Small intestine (tissue), 7 donors: ENCODE data around the gene FRMD3. TPM values are rescaled to one million over a fixed set of nuclear protein-coding genes. Genes with fewer than 3 reads are reported as not detected.

Source experiments
- DNase-seq, 2 donors: peaks; one replicate each; pipeline versions ENCODE4 v3.0.0 to v3.0.0-alpha.2; 2013
- FAIRE-seq: peaks from 2 replicates; lab custom pipeline; 2012; peaks lifted over from hg19 to GRCh38; lab: Jason Lieb, UNC
- H3K27ac ChIP-seq, 3 donors: one replicate each; pipeline ENCODE4 v1.5.1; 2013; ENCODE audit warnings: low read length in 2 of 3, mild to moderate bottlenecking in 2 of 3, control low read depth in 1 of 3, inconsistent platforms in 1 of 3, low read depth in 1 of 3, moderate library complexity in 1 of 3
- H3K27me3 ChIP-seq, 3 donors: one replicate each; pipeline ENCODE4 v1.6.1; 2013; ENCODE audit warnings: low read length in 3 of 3, inconsistent platforms in 1 of 3; ENCODE audit not compliant: control insufficient read depth in 3 of 3, insufficient read depth in 3 of 3
- H3K36me3 ChIP-seq, 3 donors: one replicate each; pipeline ENCODE4 v1.6.1; 2013; ENCODE audit warnings: low read length in 3 of 3, inconsistent platforms in 1 of 3, low read depth in 1 of 3, mild to moderate bottlenecking in 1 of 3, moderate library complexity in 1 of 3; ENCODE audit not compliant: control insufficient read depth in 3 of 3, insufficient read depth in 2 of 3
- H3K4me1 ChIP-seq, 3 donors: one replicate each; pipeline ENCODE4 v1.6.1; 2013; ENCODE audit warnings: low read length in 2 of 3, inconsistent platforms in 1 of 3, low read depth in 1 of 3, mild to moderate bottlenecking in 1 of 3, moderate library complexity in 1 of 3; ENCODE audit not compliant: control insufficient read depth in 3 of 3, insufficient read depth in 2 of 3
- H3K4me3 ChIP-seq, 3 donors: one replicate each; pipeline ENCODE4 v1.5.1; 2013; ENCODE audit warnings: low read length in 3 of 3, control low read depth in 1 of 3, inconsistent platforms in 1 of 3, low read depth in 1 of 3, mild to moderate bottlenecking in 1 of 3, moderate library complexity in 1 of 3
- H3K9me3 ChIP-seq, 2 donors: one replicate each; pipeline ENCODE4 v1.6.1; 2013; ENCODE audit warnings: low read depth in 1 of 2, low read length in 1 of 2; ENCODE audit not compliant: control insufficient read depth in 2 of 2, insufficient read depth in 1 of 2
- WGBS, 3 donors: extraction: QIAGEN DNeasy Blood & Tissue Kit; methylation state at CpG; one replicate each; pipeline ENCODE4 v1.1.7; 2013; 5-methylcytosine and 5-hydroxymethylcytosine counted together
- polyA plus RNA-seq, 4 donors: library from polyadenylated mRNA; stranded (reverse) in 3 of 4; unstranded in 1 of 4; fragments of 200-250 nt in 3 of 4; fragments of 120-200 nt in 1 of 4; gene quantifications; one replicate each; pipeline versions ENCODE4 v1.2.1 to v1.2.3, GENCODE V29; 2013
- donor health status: healthy with polysubstance abuse.
- donor health status: control.
- donor health status: control.
- donor health status: Bipolar disorder and iron deficiency.
- donor health status: healthy.

Gene FRMD3
- polyA plus RNA-seq, 4 donors = 2.4 to 7.3 (median 4.5) TPM

DNA sequence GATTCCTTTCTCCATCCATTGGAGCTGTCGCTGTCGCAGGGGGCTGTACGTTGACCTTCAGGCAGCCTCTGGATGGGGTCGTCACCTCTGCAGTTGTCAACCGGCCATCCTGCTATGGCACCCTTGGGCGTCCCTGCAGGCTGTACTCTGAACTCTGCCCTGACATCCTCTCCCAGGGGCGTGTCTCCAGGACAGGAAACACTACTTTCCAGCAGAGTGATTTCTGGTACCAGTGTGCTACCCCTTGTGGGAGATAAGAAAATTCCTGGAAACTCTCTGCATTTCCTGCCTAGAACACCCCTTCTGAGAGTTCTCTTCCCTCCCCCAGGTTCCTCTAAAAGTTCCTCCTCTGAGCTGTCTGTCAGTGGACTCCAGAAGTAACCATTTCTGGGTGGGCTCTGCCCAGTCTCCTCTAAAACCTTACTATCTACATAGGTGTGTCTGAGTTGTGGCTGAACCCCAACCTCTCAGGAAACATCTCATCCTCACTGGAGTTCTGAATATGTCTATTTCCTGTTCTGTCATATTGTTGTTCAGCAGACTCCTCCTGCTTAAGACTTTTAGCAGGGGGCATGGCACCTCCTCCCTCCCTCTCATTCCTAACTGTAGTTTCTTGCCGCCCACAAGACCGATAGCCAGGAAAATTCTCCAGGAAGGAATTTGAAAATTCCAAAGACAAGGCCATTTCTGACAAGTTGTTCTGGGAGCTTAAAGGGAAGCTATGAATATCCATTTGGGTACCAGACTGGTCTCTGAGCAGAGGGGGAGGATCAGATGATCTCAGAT, 329.9 kb downstream of the FRMD3 start:
- FAIRE-seq (no peak), DNase-seq (peak in 1 of 2 donors; percentile 27)
- peaks cover 0 to 3% (median 0%) of the 10 kb centered on the region in 3 donors for H3K27me3 ChIP-seq
- H3K9me3 ChIP-seq = no peaks in the 10 kb centered on the region
- 59 to 64% (median 59%) methylated on average over 8 to 9 of the region's 9 CpGs for WGBS, 3 donors
- no peaks in the 10 kb centered on the region for H3K36me3 ChIP-seq
- H3K4me1 ChIP-seq = no peaks in the 10 kb centered on the region
- no peak overlapping the region for H3K27ac ChIP-seq
- no peak overlapping the region for H3K4me3 ChIP-seq

DNA sequence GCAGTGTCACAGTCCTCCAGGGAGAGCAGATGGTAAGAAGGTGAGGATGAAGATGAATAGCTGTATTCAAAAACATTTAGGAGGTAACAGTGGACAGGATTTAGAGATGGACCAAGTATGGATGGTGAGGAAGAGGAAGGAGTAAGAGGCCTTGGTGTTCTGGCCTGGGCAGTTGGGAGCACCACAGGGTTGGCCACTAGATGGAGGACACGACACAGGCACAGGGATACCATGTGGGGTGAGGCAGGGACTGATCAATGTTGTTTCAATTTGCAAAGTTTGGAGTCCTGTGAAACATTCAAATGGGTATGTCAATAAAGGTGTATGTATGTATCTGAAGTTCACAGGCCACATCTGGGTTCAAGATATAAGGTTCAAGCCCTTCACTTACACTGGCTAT, 334.2 kb downstream of the FRMD3 start:
- FAIRE-seq = no peak

DNA sequence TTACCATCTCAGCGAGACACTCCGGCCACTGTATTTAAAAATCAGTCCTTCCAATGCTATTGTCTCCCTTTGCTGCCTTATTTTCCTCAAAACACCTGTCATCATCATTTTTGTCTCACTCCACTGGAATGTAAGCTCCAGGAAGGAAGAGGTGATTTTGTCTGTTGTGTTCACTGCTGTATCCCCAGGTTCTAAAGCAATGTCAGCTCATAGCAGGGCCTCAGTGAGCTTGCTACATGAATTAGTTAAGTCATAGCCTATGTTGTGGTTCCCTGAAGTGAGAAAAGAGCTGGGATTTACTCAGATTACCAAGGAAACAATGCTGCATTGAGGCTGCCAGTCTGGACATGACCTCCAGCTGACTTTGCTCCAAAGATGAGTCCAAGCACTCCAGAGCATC, 337.7 kb downstream of the FRMD3 start:
- H3K4me3 ChIP-seq = no peak overlapping the region
- peaks cover 0 to 13% (median 3%) of the 10 kb centered on the region in 3 donors for H3K27me3 ChIP-seq
- FAIRE-seq = no peak

More for the DNA sequence above, 334.2 kb downstream of the FRMD3 start:
- Histone ChIP-seq H3K27ac (no peak overlapping the region), H3K36me3 (no peaks in the 10 kb centered on the region), H3K27me3 (peaks cover 0 to 3% (median 0%) of the 10 kb centered on the region in 3 donors), H3K9me3 (no peaks in the 10 kb centered on the region), H3K4me1 (no peaks in the 10 kb centered on the region), H3K4me3 (no peak overlapping the region)
- DNase-seq = no peak
- 54 to 70% (median 60%) methylated on average over 1 of the region's 1 CpG for WGBS, 3 donors

DNA sequence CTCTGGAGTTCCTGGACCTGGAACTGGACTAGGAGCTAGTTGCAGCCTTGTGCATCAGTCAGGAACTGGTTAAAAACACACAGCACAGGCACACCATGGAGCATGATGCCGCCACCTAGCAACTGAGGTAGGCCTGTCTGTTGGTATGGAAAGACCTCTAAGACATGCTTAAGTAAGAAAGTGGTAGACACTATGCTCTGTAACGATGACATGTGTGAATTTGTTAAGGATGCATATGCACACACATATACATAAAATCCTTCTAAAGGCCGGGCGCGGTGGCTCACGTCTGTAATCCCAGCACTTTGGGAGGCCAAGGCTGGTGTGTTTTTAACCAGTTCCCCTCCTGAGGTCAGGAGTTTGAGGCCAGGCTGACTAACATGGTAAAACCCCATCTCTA, 338.4 kb downstream of the FRMD3 start:
- 76 to 79% (median 76%) methylated on average over 6 of the region's 6 CpGs for WGBS, 3 donors
- peaks cover 0 to 13% (median 3%) of the 10 kb centered on the region in 3 donors for H3K27me3 ChIP-seq
- no peak for FAIRE-seq
- no peak overlapping the region for H3K4me3 ChIP-seq
- H3K4me1 ChIP-seq = no peaks in the 10 kb centered on the region
- H3K9me3 ChIP-seq = no peaks in the 10 kb centered on the region
- no peaks in the 10 kb centered on the region for H3K36me3 ChIP-seq
- DNase-seq = no peak
- H3K27ac ChIP-seq = no peak overlapping the region

More for the DNA sequence above, 337.7 kb downstream of the FRMD3 start:
- H3K36me3 ChIP-seq = no peaks in the 10 kb centered on the region
- H3K27ac ChIP-seq = no peak overlapping the region
- no peak for DNase-seq
- 93 to 96% (median 94%) methylated on average over 2 of the region's 2 CpGs for WGBS, 3 donors
- no peaks in the 10 kb centered on the region for H3K4me1 ChIP-seq
- no peaks in the 10 kb centered on the region for H3K9me3 ChIP-seq

DNA sequence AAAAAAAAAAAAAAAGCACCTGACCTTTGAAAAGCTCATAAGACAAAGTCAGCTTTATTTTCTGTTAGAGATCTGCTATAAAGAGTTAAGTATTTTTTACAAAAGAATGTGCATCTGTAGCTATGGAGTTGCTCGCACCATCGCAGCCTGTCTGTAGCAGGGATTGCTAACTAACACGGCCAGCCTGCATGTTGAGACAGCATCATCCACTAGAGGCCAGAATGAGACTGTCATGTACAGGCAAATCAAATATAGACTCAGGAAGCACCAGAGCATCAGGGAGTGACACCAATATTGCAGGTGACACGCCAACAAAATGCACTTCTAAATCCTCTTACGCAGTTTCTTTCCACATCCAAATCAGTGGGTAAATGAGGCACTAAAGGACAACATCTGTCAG, 339.0 kb downstream of the FRMD3 start:
- DNase-seq (peak; percentile 37 to 62), FAIRE-seq (no peak)
- 14 to 31% (median 24%) methylated on average over 5 of the region's 5 CpGs for WGBS, 3 donors
- Histone ChIP-seq H3K27me3 (peaks cover 0 to 13% (median 3%) of the 10 kb centered on the region in 3 donors), H3K36me3 (no peaks in the 10 kb centered on the region), H3K4me1 (no peaks in the 10 kb centered on the region), H3K4me3 (no peak overlapping the region), H3K27ac (no peak overlapping the region), H3K9me3 (no peaks in the 10 kb centered on the region)

DNA sequence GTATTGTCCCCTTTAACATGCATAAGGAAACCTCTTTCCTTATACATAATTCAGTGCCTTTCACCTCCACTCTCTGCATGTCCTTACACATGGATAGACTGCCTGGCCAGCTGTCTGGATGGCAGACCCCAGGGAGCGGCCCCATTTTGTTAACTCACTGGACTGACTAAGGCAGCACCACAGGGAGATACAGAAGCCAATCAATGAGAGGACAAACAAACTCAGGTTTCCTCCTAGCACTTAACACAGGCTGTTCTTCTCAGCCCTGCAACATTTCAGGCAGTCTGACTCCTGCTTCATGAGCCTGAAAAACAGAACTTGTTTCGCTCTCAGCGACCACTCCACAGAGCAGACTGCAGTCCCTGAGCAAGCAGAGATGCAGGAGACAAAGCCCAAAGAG, 339.8 kb downstream of the FRMD3 start:
- Histone ChIP-seq H3K9me3 (no peaks in the 10 kb centered on the region), H3K27ac (no peak overlapping the region), H3K4me3 (no peak overlapping the region), H3K27me3 (peaks cover 0 to 13% (median 3%) of the 10 kb centered on the region in 3 donors), H3K36me3 (no peaks in the 10 kb centered on the region), H3K4me1 (no peaks in the 10 kb centered on the region)
- no peak for FAIRE-seq
- DNase-seq = no peak
- 60 to 66% (median 60%) methylated on average over 3 of the region's 3 CpGs for WGBS, 3 donors

DNA sequence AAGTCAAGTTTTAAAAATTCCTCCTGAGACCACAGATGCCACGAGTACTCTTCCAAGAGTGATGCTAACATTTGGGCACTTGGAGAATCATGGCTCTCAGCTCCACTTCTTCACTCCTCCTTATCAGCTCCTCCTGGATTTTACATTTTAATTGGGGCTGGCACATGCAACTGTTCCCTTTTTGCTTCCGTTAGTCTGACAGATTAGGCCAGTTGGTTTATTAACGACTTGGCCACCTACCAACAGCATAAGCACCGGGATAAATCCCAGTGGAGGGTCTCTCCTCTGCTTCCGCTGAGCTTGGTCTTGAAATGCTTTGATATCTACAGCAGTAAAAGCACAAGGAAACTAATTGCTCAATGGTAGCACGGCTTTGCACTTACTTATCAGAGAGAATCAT, 340.6 kb downstream of the FRMD3 start:
- no peaks in the 10 kb centered on the region for H3K36me3 ChIP-seq
- H3K4me3 ChIP-seq = no peak overlapping the region
- peaks cover 0 to 13% (median 3%) of the 10 kb centered on the region in 3 donors for H3K27me3 ChIP-seq
- H3K27ac ChIP-seq = no peak overlapping the region
- DNase-seq = no peak
- FAIRE-seq = no peak
- WGBS, 3 donors = 24 to 31% (median 30%) methylated on average over 6 of the region's 6 CpGs
- no peaks in the 10 kb centered on the region for H3K4me1 ChIP-seq
- H3K9me3 ChIP-seq = no peaks in the 10 kb centered on the region

DNA sequence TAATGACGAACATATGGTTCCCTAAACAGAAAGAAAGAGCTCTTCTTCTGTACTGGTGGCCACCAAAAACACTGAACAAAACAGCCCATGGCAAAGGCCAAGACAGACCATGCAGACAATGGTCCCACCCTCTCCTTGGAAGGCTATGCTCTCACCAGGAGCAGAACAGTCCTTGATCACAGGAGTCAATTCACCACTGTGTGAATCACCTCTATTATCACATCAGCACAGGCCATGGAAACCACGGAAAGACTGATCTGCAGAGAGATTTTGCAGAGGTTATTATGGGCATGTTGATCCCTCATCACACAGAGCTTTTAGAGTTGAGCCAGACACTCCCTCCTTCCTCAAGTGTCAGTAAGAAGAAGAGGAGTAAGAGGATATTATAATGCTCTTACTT, 341.3 kb downstream of the FRMD3 start:
- Histone ChIP-seq H3K27me3 (peaks cover 0 to 13% (median 3%) of the 10 kb centered on the region in 3 donors), H3K36me3 (no peaks in the 10 kb centered on the region), H3K9me3 (no peaks in the 10 kb centered on the region), H3K27ac (no peak overlapping the region), H3K4me3 (no peak overlapping the region), H3K4me1 (no peaks in the 10 kb centered on the region)
- WGBS, 3 donors = 57 to 79% (median 66%) methylated on average over 2 of the region's 2 CpGs
- FAIRE-seq (no peak), DNase-seq (no peak)
